ENCODE results near the gene DEFB119. TPM values are rescaled to one million over a fixed set of nuclear protein-coding genes. Genes with fewer than 3 reads are reported as not detected.

Gene DEFB119
- total RNA-seq, 6 donors from 2014 or later, result not detected

DNA sequence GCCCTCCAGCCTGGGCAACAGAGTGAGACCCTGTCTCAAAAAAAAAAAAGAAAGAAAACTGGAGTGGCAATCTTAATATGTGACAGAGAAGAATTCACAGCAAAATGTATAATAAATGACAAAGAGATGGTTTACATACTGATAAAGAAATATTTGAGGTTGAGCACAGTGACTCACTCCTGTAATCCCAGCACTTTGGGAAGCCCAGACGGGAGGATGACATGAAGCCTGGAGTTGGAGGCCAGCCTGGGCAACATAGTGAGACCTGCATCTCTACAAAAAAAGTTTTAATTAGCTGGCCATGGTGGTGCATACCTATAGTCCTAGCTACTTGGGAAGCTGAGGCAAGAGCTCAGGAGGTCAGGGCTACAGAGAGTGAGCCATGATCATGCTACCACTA is 34.4 kb downstream of the DEFB119 start:
- TF ChIP-seq EP300 (IDR thresholded peaks at IDR 0.05), result no peak
- TF ChIP-seq POLR2A (IDR thresholded peaks at IDR 0.05), result no peak
- TF ChIP-seq POLR2AphosphoS5 (IDR thresholded peaks at IDR 0.05), result no peak
- TF ChIP-seq, protein P1, sequence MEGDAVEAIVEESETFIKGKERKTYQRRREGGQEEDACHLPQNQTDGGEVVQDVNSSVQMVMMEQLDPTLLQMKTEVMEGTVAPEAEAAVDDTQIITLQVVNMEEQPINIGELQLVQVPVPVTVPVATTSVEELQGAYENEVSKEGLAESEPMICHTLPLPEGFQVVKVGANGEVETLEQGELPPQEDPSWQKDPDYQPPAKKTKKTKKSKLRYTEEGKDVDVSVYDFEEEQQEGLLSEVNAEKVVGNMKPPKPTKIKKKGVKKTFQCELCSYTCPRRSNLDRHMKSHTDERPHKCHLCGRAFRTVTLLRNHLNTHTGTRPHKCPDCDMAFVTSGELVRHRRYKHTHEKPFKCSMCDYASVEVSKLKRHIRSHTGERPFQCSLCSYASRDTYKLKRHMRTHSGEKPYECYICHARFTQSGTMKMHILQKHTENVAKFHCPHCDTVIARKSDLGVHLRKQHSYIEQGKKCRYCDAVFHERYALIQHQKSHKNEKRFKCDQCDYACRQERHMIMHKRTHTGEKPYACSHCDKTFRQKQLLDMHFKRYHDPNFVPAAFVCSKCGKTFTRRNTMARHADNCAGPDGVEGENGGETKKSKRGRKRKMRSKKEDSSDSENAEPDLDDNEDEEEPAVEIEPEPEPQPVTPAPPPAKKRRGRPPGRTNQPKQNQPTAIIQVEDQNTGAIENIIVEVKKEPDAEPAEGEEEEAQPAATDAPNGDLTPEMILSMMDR (IDR thresholded peaks at IDR 0.05), result no peak
- WGBS, 2 donors, result 65 to 82% methylated on average over 1 of the region's 1 CpG
- H3K27me3 ChIP-seq, result no peaks in the 10 kb centered on the region
- no peaks in the 10 kb centered on the region for H3K36me3 ChIP-seq
- no peak overlapping the region for H3K4me3 ChIP-seq
- no peak for DNase-seq
- ATAC-seq (ENCODE audit: low FRiP score in 2 of 2), result no peak
- no peaks in the 10 kb centered on the region for H3K9me3 ChIP-seq
- H3K4me1 ChIP-seq, result no peaks in the 10 kb centered on the region
- H3K27ac ChIP-seq, result no peak overlapping the region

DNA sequence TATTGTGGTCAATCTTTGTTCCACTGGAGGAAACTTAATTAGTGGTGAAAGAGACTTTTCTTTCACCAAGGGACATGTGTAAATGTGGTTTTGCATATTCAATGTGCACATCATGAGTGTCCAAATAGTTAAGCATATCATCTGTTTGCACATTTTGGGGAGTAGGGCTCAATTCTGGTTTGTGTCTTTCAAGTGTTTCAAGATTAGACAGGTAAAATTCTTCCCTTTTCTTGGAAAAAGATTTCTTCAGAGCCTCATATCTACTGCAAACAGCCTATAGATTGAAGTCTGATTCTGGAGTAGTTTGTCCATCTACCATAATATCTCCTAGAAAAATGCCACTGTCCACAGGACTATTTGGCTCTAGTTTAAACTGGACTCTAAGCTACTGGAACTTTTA is 48.9 kb downstream of the DEFB119 start:
- no peaks in the 10 kb centered on the region for H3K9me3 ChIP-seq
- no peaks in the 10 kb centered on the region for H3K36me3 ChIP-seq
- no peak for DNase-seq
- ATAC-seq (ENCODE audit: low FRiP score in 2 of 2), result no peak
- H3K4me3 ChIP-seq, result no peak overlapping the region
- no peaks in the 10 kb centered on the region for H3K4me1 ChIP-seq
- H3K27me3 ChIP-seq, result no peaks in the 10 kb centered on the region
- TF ChIP-seq POLR2A (IDR thresholded peaks at IDR 0.05) (no peak), POLR2AphosphoS5 (IDR thresholded peaks at IDR 0.05) (no peak), EP300 (IDR thresholded peaks at IDR 0.05) (no peak)
- TF ChIP-seq, protein P1 (IDR thresholded peaks at IDR 0.05), result no peak
- H3K27ac ChIP-seq, result no peak overlapping the region

DNA sequence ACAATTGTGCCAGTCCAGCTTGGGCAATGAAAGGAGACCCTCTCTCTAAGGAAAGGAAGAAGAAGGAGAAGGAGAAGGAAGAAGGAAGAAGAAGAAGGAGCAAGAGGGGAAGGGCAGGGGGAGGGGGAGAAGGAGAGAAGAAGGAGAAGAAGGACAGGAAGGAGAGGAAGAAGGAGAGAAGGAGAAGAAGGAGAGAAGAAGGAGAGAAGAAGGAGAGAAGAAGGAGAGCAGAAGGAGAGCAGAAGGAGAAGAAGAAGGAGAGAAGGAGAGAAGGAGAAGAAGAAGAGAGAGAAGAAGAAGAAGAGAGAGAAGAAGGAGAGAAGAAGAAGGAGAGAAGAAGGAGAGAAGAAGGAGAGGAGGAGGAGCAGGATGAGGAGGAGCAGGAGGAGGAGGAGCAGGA is 59.5 kb downstream of the DEFB119 start:
- ATAC-seq (ENCODE audit: low FRiP score in 2 of 2) (no peak), DNase-seq (no peak)
- Histone ChIP-seq H3K4me1 (no peaks in the 10 kb centered on the region), H3K27ac (no peak overlapping the region), H3K36me3 (no peaks in the 10 kb centered on the region), H3K27me3 (no peaks in the 10 kb centered on the region), H3K4me3 (no peak overlapping the region), H3K9me3 (peaks cover 0 to 8% (median 0%) of the 10 kb centered on the region in 4 donors)
- TF ChIP-seq POLR2A (IDR thresholded peaks at IDR 0.05) (no peak), POLR2AphosphoS5 (IDR thresholded peaks at IDR 0.05) (no peak), EP300 (IDR thresholded peaks at IDR 0.05) (no peak)
- TF ChIP-seq, protein P1 (IDR thresholded peaks at IDR 0.05), result no peak

Small RNAs within 50 kb of the gene (small RNA-seq; reads per million reads assigned to genes)
- 0 reads per million in 4 donors for gene DEFB117
- 0 reads per million in 4 donors for gene RF00561
- 0 reads per million in 4 donors for gene RNA5SP480

Other genes with a start within 250 kb of the DEFB119 start
- gene DEFB115, start 132.9 kb downstream of the DEFB119 start, total RNA-seq, result not detected
- not detected for gene DEFB116, start 82.0 kb downstream of the DEFB119 start, total RNA-seq
- gene DEFB118, start 22.0 kb downstream of the DEFB119 start, total RNA-seq, result not detected
- not detected for gene DEFB121, start 15.6 kb upstream of the DEFB119 start, total RNA-seq
- not detected for gene DEFB123, start 50.0 kb upstream of the DEFB119 start, total RNA-seq
- not detected for gene DEFB124, start 84.5 kb upstream of the DEFB119 start, total RNA-seq
- gene REM1, start 84.7 kb upstream of the DEFB119 start, total RNA-seq, result 1 to 10 TPM in 5 of 6 donors, under 1 TPM in 1; 0.30 to 9.5 (median 2.2) TPM
- 100 to 1,000 TPM in 2 of 6 donors, 10 to 100 TPM in 4; 58.7 to 186 (median 81.6) TPM for gene HM13, start 123.9 kb upstream of the DEFB119 start, total RNA-seq
- 100 to 1,000 TPM; 226 to 911 (median 570) TPM for gene ID1, start 214.7 kb upstream of the DEFB119 start, total RNA-seq
- gene COX4I2, start 247.3 kb upstream of the DEFB119 start, total RNA-seq, result 10 to 100 TPM in 4 of 6 donors, 1 to 10 TPM in 2; 1.9 to 24.3 (median 13.5) TPM

All from upper lobe of left lung (tissue), 6 donors.